ENCODE measurements around the gene CTBP2.

Gene CTBP2

DNA sequence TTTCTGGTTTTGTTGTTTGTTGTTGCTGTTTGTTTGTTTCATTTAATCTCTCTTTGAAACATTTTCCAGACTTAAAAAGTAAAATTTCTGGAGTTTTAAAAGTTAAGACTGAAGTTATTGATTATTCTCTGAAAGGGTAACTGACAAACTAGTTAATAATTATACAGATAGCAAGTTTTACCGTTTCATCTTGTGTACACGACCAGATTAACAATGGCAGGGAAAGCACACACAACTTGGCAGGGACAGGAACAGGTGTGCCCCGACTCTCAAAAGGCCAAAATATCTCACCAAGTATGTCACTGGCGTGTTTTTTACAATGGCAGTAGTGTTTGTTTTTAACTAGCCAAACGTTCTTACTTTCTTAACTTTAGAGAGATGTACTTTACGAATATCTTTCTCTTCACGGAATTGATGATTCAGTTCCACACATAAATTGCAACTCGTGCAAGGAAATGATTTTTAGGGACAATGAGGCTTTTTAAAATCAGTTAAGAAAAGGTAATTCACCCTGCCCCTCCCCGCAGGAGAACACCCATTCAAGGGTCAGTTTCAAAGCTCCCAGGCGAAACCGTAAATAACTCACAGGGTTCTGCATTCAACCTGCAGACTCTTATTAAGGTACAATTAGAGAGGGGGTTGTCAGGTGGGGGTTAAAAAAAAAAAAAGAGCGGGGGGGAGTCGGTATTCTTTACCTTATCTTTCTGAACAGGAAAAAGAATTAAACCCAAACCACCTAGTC, 3.5 kb downstream of the CTBP2 start:
- Histone ChIP-seq H3K4me2 (ENCODE audit: low read length) (peak overlapping the region; percentile 34), H3K27me3 (ENCODE audit: control insufficient read depth, low read length) (peaks cover 22% of the 10 kb centered on the region), H4K20me1 (ENCODE audit: control insufficient read depth, insufficient read depth, low read depth, low read length) (peaks cover 8% of the 10 kb centered on the region; the same call in 1 of the 2 replicates), H3K9me2 (replicated peaks; ENCODE audit: control insufficient read depth, low read length) (no peaks in the 10 kb centered on the region), H3K36me3 (ENCODE audit: control insufficient read depth, low read length) (no peaks in the 10 kb centered on the region), H3K79me2 (ENCODE audit: control insufficient read depth, low read length) (peaks cover 59% of the 10 kb centered on the region), H3K4me3 (ENCODE audit: low read length) (no peak overlapping the region), H3F3A (ENCODE audit: control insufficient read depth, insufficient read depth) (peaks cover 12% of the 10 kb centered on the region), H3K4me1 (ENCODE audit: control insufficient read depth, low read length) (peaks cover 28% of the 10 kb centered on the region), H3K9me3 (ENCODE audit: control insufficient read depth, insufficient read depth, low read length) (no peaks in the 10 kb centered on the region), H3K27ac (ENCODE audit: low read depth, low read length) (no peak overlapping the region)
- TF ChIP-seq, protein P1, sequence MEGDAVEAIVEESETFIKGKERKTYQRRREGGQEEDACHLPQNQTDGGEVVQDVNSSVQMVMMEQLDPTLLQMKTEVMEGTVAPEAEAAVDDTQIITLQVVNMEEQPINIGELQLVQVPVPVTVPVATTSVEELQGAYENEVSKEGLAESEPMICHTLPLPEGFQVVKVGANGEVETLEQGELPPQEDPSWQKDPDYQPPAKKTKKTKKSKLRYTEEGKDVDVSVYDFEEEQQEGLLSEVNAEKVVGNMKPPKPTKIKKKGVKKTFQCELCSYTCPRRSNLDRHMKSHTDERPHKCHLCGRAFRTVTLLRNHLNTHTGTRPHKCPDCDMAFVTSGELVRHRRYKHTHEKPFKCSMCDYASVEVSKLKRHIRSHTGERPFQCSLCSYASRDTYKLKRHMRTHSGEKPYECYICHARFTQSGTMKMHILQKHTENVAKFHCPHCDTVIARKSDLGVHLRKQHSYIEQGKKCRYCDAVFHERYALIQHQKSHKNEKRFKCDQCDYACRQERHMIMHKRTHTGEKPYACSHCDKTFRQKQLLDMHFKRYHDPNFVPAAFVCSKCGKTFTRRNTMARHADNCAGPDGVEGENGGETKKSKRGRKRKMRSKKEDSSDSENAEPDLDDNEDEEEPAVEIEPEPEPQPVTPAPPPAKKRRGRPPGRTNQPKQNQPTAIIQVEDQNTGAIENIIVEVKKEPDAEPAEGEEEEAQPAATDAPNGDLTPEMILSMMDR (IDR thresholded peaks at IDR 0.05; ENCODE audit: low read depth, low read length, poor library complexity, severe bottlenecking), result no peak
- TF ChIP-seq EZH2phosphoT487 (IDR thresholded peaks at IDR 0.05; ENCODE audit: borderline replicate concordance, low read length), result no peak

GRCh38 chr10:125156196-125156595, 4.2 kb downstream of the CTBP2 start:
- Histone ChIP-seq H3K36me3 (ENCODE audit: control insufficient read depth, low read length) (no peaks in the 10 kb centered on the region), H3K27me3 (ENCODE audit: control insufficient read depth, low read length) (peaks cover 22% of the 10 kb centered on the region), H3K4me1 (ENCODE audit: control insufficient read depth, low read length) (peaks cover 24% of the 10 kb centered on the region), H4K20me1 (ENCODE audit: control insufficient read depth, insufficient read depth, low read depth, low read length) (peaks cover 8% of the 10 kb centered on the region; the same call in 1 of the 2 replicates), H3K79me2 (ENCODE audit: control insufficient read depth, low read length) (peaks cover 59% of the 10 kb centered on the region), H3K9me3 (ENCODE audit: control insufficient read depth, insufficient read depth, low read length) (no peaks in the 10 kb centered on the region), H3K9me2 (replicated peaks; ENCODE audit: control insufficient read depth, low read length) (no peaks in the 10 kb centered on the region), H3K4me3 (ENCODE audit: low read length) (no peak overlapping the region), H3K27ac (ENCODE audit: low read depth, low read length) (no peak overlapping the region), H3K4me2 (ENCODE audit: low read length) (no peak overlapping the region), H3F3A (ENCODE audit: control insufficient read depth, insufficient read depth) (peaks cover 12% of the 10 kb centered on the region)
- TF ChIP-seq, protein P1 (IDR thresholded peaks at IDR 0.05; ENCODE audit: low read depth, low read length, poor library complexity, severe bottlenecking), result no peak

DNA sequence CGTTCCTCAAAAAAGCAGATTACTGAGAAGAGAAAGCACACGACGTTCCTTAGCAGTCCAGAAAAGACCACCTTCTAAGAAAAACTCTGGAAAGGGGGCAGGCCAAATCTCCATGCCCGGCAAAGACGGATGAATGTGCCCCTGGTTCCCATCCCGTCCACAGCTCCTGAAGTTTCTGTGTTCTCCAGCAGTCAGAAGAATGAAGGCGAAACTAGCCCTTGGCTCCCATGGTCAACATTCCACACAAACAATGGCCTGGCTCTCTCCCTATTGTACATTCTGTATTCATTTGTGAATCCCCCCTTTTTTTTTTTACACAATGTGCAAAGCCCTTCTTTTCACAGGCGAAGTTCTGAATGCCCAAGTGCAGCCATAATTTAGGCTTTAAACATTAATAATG, 5.3 kb downstream of the CTBP2 start:
- Histone ChIP-seq H4K20me1 (ENCODE audit: control insufficient read depth, insufficient read depth, low read depth, low read length) (peaks cover 8% of the 10 kb centered on the region; the same call in 1 of the 2 replicates), H3K27ac (ENCODE audit: low read depth, low read length) (no peak overlapping the region), H3F3A (ENCODE audit: control insufficient read depth, insufficient read depth) (peaks cover 12% of the 10 kb centered on the region), H3K27me3 (ENCODE audit: control insufficient read depth, low read length) (peaks cover 22% of the 10 kb centered on the region), H3K9me3 (ENCODE audit: control insufficient read depth, insufficient read depth, low read length) (no peaks in the 10 kb centered on the region), H3K79me2 (ENCODE audit: control insufficient read depth, low read length) (peaks cover 65% of the 10 kb centered on the region), H3K4me1 (ENCODE audit: control insufficient read depth, low read length) (peaks cover 24% of the 10 kb centered on the region), H3K9me2 (replicated peaks; ENCODE audit: control insufficient read depth, low read length) (no peaks in the 10 kb centered on the region), H3K4me2 (ENCODE audit: low read length) (no peak overlapping the region), H3K36me3 (ENCODE audit: control insufficient read depth, low read length) (no peaks in the 10 kb centered on the region), H3K4me3 (ENCODE audit: low read length) (no peak overlapping the region)
- TF ChIP-seq, protein P1 (IDR thresholded peaks at IDR 0.05; ENCODE audit: low read depth, low read length, poor library complexity, severe bottlenecking), result no peak
- TF ChIP-seq EZH2phosphoT487 (IDR thresholded peaks at IDR 0.05; ENCODE audit: borderline replicate concordance, low read length), result no peak
